Lower leg skin (tissue), 3 donors: ENCODE data around the gene OR7G3.

ENCODE experiments used
- POLR2A ChIP-seq, 2 donors: fragments of 450-650 bp; IDR thresholded peaks; one replicate each; pipeline ENCODE4 v1.6.1; 2016 to 2017; ENCODE audit warnings: antibody characterized with exemption in 2 of 2, mild to moderate bottlenecking in 1 of 2, moderate library complexity in 1 of 2
- TF ChIP-seq, protein P1 (sequence below), 3 donors: fragments of 450-650 bp; IDR thresholded peaks; one replicate each; pipeline ENCODE4 v1.5.1; 2016; ENCODE audit warnings: antibody characterized with exemption in 3 of 3, mild to moderate bottlenecking in 3 of 3, moderate library complexity in 2 of 3

DNA sequence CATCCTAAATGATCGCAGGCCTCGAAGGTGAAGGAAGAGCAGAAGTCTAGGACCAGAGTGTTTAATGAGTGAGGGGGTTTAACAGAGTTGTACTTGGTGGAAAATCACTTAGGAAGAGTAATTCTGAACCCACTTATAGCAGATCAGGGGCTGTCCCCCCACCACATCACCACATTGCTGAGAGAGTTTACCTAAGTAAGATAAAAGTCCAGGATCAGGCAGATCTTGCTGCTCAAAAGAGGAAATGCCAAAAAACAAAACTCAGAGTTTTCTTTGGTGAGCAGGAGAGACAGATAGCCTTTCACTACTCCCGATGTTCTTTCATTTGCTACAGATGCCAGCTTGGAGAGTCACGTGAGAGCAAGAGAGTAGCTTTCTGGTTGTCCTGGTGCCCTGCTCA lies 28.8 kb upstream of the OR7G3 start:
- TF ChIP-seq, protein P1, sequence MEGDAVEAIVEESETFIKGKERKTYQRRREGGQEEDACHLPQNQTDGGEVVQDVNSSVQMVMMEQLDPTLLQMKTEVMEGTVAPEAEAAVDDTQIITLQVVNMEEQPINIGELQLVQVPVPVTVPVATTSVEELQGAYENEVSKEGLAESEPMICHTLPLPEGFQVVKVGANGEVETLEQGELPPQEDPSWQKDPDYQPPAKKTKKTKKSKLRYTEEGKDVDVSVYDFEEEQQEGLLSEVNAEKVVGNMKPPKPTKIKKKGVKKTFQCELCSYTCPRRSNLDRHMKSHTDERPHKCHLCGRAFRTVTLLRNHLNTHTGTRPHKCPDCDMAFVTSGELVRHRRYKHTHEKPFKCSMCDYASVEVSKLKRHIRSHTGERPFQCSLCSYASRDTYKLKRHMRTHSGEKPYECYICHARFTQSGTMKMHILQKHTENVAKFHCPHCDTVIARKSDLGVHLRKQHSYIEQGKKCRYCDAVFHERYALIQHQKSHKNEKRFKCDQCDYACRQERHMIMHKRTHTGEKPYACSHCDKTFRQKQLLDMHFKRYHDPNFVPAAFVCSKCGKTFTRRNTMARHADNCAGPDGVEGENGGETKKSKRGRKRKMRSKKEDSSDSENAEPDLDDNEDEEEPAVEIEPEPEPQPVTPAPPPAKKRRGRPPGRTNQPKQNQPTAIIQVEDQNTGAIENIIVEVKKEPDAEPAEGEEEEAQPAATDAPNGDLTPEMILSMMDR (IDR thresholded peaks at IDR 0.05), result no peak
- TF ChIP-seq POLR2A (IDR thresholded peaks at IDR 0.05), result no peak
